ENCODE results near the gene GPR75.
"Not testable (repeated sequence)": the region's sequence is repeated elsewhere in the genome, so short reads cannot be mapped to it uniquely, and the experiment has no call there.

The GPR75 gene

GRCh38 chr2:53843595-53843994 is 16.2 kb downstream of the GPR75 start:
- H3K4me3 ChIP-seq (ENCODE audit: insufficient read depth, low read length, poor library complexity, severe bottlenecking): no peak overlapping the region
- no peak overlapping the region for H3K4me2 ChIP-seq (ENCODE audit: low read depth, low read length, poor library complexity, severe bottlenecking)
- H2AFZ ChIP-seq (ENCODE audit: low read depth, low read length, severe bottlenecking): no peak overlapping the region
- no peaks in the 10 kb centered on the region for H4K20me1 ChIP-seq (ENCODE audit: low read depth, low read length)
- no peak overlapping the region for H3K27ac ChIP-seq (ENCODE audit: low read depth, low read length)
- H3K9me3 ChIP-seq (ENCODE audit: insufficient read depth, low read length): no peaks in the 10 kb centered on the region
- H3K79me2 ChIP-seq (ENCODE audit: insufficient read depth, low read length): no peaks in the 10 kb centered on the region
- H3K9ac ChIP-seq (ENCODE audit: low read length): no peak overlapping the region
- no peaks in the 10 kb centered on the region for H3K9me2 ChIP-seq (replicated peaks; ENCODE audit: insufficient read depth, low read length)
- peaks cover 17% of the 10 kb centered on the region; the same call in 1 of the 2 replicates for H3F3A ChIP-seq (ENCODE audit: insufficient read depth)
- TF ChIP-seq CTCF (IDR thresholded peaks at IDR 0.05; ENCODE audit: insufficient read depth, low read length, poor library complexity, severe bottlenecking) (no peak), EZH2phosphoT487 (conservative IDR thresholded peaks at IDR 0.05; ENCODE audit: low read length) (no peak)
- H3K27me3 ChIP-seq (ENCODE audit: low read length): no peaks in the 10 kb centered on the region
- H3K36me3 ChIP-seq (ENCODE audit: low read length): no peaks in the 10 kb centered on the region

GRCh38 chr2:53842891-53843290 is 16.9 kb downstream of the GPR75 start:
- Histone ChIP-seq H3K9me2 (replicated peaks; ENCODE audit: insufficient read depth, low read length) (no peaks in the 10 kb centered on the region), H3K27ac (ENCODE audit: low read depth, low read length) (no peak overlapping the region), H3F3A (ENCODE audit: insufficient read depth) (peaks cover 17% of the 10 kb centered on the region; the same call in 1 of the 2 replicates), H3K36me3 (ENCODE audit: low read length) (no peaks in the 10 kb centered on the region), H3K27me3 (ENCODE audit: low read length) (no peaks in the 10 kb centered on the region), H2AFZ (ENCODE audit: low read depth, low read length, severe bottlenecking) (no peak overlapping the region), H4K20me1 (ENCODE audit: low read depth, low read length) (no peaks in the 10 kb centered on the region), H3K9me3 (ENCODE audit: insufficient read depth, low read length) (no peaks in the 10 kb centered on the region), H3K79me2 (ENCODE audit: insufficient read depth, low read length) (no peaks in the 10 kb centered on the region), H3K9ac (ENCODE audit: low read length) (no peak overlapping the region), H3K4me2 (ENCODE audit: low read depth, low read length, poor library complexity, severe bottlenecking) (no peak overlapping the region), H3K4me3 (ENCODE audit: insufficient read depth, low read length, poor library complexity, severe bottlenecking) (no peak overlapping the region)
- TF ChIP-seq CTCF (IDR thresholded peaks at IDR 0.05; ENCODE audit: insufficient read depth, low read length, poor library complexity, severe bottlenecking): no peak
- no peak for TF ChIP-seq EZH2phosphoT487 (conservative IDR thresholded peaks at IDR 0.05; ENCODE audit: low read length)

GRCh38 chr2:53841651-53842050 is 18.1 kb downstream of the GPR75 start:
- not testable (repeated sequence) for H3K9me2 ChIP-seq (replicated peaks; ENCODE audit: insufficient read depth, low read length); H3K36me3 ChIP-seq (ENCODE audit: low read length); H3K4me3 ChIP-seq (ENCODE audit: insufficient read depth, low read length, poor library complexity, severe bottlenecking); H3K4me2 ChIP-seq (ENCODE audit: low read depth, low read length, poor library complexity, severe bottlenecking); H3K9me3 ChIP-seq (ENCODE audit: insufficient read depth, low read length); H3K27ac ChIP-seq (ENCODE audit: low read depth, low read length); H3K27me3 ChIP-seq (ENCODE audit: low read length); H3K9ac ChIP-seq (ENCODE audit: low read length); H2AFZ ChIP-seq (ENCODE audit: low read depth, low read length, severe bottlenecking); H4K20me1 ChIP-seq (ENCODE audit: low read depth, low read length); H3K79me2 ChIP-seq (ENCODE audit: insufficient read depth, low read length)
- H3F3A ChIP-seq (ENCODE audit: insufficient read depth): peaks cover 16% of the 10 kb centered on the region; the same call in 1 of the 2 replicates

GRCh38 chr2:53840580-53840979 is 19.2 kb downstream of the GPR75 start:
- TF ChIP-seq CTCF (IDR thresholded peaks at IDR 0.05; ENCODE audit: insufficient read depth, low read length, poor library complexity, severe bottlenecking): no peak
- TF ChIP-seq EZH2phosphoT487 (conservative IDR thresholded peaks at IDR 0.05; ENCODE audit: low read length): no peak
- Histone ChIP-seq H3K4me2 (ENCODE audit: low read depth, low read length, poor library complexity, severe bottlenecking) (no peak overlapping the region), H3F3A (ENCODE audit: insufficient read depth) (peaks cover 7% of the 10 kb centered on the region; the same call in 1 of the 2 replicates), H3K4me3 (ENCODE audit: insufficient read depth, low read length, poor library complexity, severe bottlenecking) (no peak overlapping the region), H3K27me3 (ENCODE audit: low read length) (no peaks in the 10 kb centered on the region), H3K27ac (ENCODE audit: low read depth, low read length) (no peak overlapping the region), H3K9me3 (ENCODE audit: insufficient read depth, low read length) (no peaks in the 10 kb centered on the region), H3K36me3 (ENCODE audit: low read length) (no peaks in the 10 kb centered on the region), H3K9me2 (replicated peaks; ENCODE audit: insufficient read depth, low read length) (no peaks in the 10 kb centered on the region), H3K79me2 (ENCODE audit: insufficient read depth, low read length) (no peaks in the 10 kb centered on the region), H2AFZ (ENCODE audit: low read depth, low read length, severe bottlenecking) (no peak overlapping the region), H4K20me1 (ENCODE audit: low read depth, low read length) (no peaks in the 10 kb centered on the region), H3K9ac (ENCODE audit: low read length) (no peak overlapping the region)

- H2AFZ ChIP-seq (ENCODE audit: low read depth, low read length, severe bottlenecking); H3K9ac ChIP-seq (ENCODE audit: low read length); H3K79me2 ChIP-seq (ENCODE audit: insufficient read depth, low read length); H3K27ac ChIP-seq (ENCODE audit: low read depth, low read length); H3K9me3 ChIP-seq (ENCODE audit: insufficient read depth, low read length); H4K20me1 ChIP-seq (ENCODE audit: low read depth, low read length); H3K27me3 ChIP-seq (ENCODE audit: low read length); H3K36me3 ChIP-seq (ENCODE audit: low read length); H3K9me2 ChIP-seq (replicated peaks; ENCODE audit: insufficient read depth, low read length); H3K4me2 ChIP-seq (ENCODE audit: low read depth, low read length, poor library complexity, severe bottlenecking); H3K4me3 ChIP-seq (ENCODE audit: insufficient read depth, low read length, poor library complexity, severe bottlenecking); H3F3A ChIP-seq (ENCODE audit: insufficient read depth): not testable (repeated sequence)
Observed at GRCh38 chr2:53829980-53830290, 29.8 kb downstream of the GPR75 start.

All from SU-DHL-6 (cell line).